ENCODE data around the gene MPPED1.

Gene MPPED1

GRCh38 chr22:43500792-43501785 is 89.3 kb downstream of the MPPED1 start:
- TF ChIP-seq, protein P1, sequence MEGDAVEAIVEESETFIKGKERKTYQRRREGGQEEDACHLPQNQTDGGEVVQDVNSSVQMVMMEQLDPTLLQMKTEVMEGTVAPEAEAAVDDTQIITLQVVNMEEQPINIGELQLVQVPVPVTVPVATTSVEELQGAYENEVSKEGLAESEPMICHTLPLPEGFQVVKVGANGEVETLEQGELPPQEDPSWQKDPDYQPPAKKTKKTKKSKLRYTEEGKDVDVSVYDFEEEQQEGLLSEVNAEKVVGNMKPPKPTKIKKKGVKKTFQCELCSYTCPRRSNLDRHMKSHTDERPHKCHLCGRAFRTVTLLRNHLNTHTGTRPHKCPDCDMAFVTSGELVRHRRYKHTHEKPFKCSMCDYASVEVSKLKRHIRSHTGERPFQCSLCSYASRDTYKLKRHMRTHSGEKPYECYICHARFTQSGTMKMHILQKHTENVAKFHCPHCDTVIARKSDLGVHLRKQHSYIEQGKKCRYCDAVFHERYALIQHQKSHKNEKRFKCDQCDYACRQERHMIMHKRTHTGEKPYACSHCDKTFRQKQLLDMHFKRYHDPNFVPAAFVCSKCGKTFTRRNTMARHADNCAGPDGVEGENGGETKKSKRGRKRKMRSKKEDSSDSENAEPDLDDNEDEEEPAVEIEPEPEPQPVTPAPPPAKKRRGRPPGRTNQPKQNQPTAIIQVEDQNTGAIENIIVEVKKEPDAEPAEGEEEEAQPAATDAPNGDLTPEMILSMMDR (conservative IDR thresholded peaks at IDR 0.05; ENCODE audit: control insufficient read depth, insufficient read depth, low read depth, low read length) = no peak
- no peak overlapping the region for H3K4me3 ChIP-seq (ENCODE audit: control insufficient read depth, low read depth, low read length)

DNA sequence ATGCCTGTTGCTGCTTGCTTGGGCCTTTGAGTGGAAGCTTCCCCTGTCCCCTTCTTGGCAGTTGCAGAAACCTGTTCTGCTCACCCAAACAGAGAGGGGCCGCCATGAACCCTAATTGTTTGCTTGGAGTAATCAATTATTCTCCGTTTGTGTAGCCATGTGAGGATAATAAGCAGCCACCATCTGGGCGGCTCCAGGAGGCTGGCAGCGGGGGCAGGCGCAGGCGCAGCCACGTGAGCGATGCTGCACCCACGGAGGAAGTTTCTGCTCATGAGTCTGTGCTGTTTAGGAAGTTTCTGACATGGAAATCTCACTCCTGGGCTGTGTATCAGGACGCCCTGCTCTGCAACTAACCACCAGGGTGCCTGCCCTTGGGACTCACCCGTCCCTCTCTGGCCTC is 90.1 kb downstream of the MPPED1 start:
- TF ChIP-seq, protein P1 (conservative IDR thresholded peaks at IDR 0.05; ENCODE audit: control insufficient read depth, insufficient read depth, low read depth, low read length) = no peak
- no peak for DNase-seq (ENCODE audit: low read depth)
- no peak overlapping the region for H3K4me3 ChIP-seq (ENCODE audit: control insufficient read depth, low read depth, low read length)

More at GRCh38 chr22:43500792-43501785, 89.3 kb downstream of the MPPED1 start:
- DNase-seq (ENCODE audit: low read depth) = no peak

DNA sequence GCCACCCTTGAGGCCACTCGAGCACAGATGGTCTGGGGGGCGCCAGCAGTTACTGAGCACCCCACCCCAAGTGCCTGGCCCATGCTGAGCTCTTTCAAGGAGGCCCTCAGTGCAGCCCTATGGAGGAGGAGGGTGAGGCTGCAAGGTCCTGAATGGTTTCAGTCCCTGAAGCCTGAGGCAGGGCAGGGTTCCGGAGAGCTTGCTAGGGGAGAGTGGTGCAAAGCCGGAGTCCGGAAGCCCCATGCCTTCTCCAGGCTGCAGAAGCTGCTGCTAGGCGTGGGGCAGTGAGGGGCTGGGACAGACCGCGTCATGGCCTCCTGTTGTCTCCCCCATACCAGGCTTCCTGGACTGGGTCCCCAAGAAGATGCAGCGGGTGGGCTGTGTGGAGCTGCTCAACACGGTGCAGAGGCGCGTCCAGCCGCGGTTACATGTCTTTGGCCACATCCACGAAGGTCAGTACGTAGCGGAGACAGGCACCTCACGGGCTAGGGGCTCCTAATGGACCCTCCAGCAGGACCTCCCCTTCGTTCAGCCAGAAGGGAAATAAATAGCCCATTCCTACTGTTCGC is 90.6 kb downstream of the MPPED1 start:
- DNase-seq (ENCODE audit: low read depth) = no peak
- no peak overlapping the region for H3K4me3 ChIP-seq (ENCODE audit: control insufficient read depth, low read depth, low read length)
- TF ChIP-seq, protein P1 (conservative IDR thresholded peaks at IDR 0.05; ENCODE audit: control insufficient read depth, insufficient read depth, low read depth, low read length) = no peak

DNA sequence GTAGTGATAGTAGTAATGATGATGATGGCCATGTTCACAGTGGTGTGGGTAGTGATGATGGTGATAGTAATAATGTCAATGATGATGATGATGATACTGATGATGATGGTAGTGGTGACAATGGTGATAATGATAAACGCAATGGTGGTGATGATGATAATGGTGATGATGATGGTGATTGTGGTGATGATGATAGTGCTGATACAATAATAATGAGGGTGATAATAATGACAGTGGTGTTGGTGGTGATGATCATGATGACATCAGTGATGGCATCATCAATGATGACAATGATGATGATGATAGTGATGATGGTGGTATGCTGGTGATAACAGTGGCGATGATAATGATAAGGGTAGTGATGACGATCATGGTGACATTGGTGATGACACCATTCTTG is 92.3 kb downstream of the MPPED1 start:
- H3K4me3 ChIP-seq (ENCODE audit: control insufficient read depth, low read depth, low read length) = no peak overlapping the region
- DNase-seq (ENCODE audit: low read depth) = no peak
- TF ChIP-seq, protein P1 (conservative IDR thresholded peaks at IDR 0.05; ENCODE audit: control insufficient read depth, insufficient read depth, low read depth, low read length) = no peak

DNA sequence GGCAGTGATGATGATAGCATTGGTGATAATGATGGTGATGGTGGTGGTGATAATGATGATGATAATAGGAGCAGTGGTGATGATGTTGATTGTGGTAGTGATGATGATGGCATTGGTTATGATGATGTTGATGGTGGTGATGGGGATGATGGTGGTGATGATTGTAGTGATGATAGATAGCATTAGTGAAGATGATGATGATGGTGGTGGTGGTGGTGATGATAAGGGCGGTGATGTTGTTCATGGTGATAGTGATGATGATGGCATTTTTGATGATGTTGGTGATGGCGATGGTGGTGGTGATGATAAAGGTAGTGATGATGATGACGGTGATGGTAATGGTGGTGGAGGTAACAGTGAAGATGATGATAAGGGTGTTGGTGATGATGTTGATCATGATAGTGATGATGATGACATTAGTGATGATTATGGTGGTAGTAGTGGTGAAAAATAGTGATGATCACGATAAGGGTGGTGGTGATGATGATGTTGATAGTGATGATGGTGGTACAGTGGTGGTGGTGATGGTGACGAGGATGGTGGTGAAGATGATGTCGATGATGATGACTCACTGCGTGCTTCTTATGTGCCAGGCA is 93.0 kb downstream of the MPPED1 start:
- H3K4me3 ChIP-seq (ENCODE audit: control insufficient read depth, low read depth, low read length) = no peak overlapping the region
- no peak for DNase-seq (ENCODE audit: low read depth)
- TF ChIP-seq, protein P1 (conservative IDR thresholded peaks at IDR 0.05; ENCODE audit: control insufficient read depth, insufficient read depth, low read depth, low read length) = no peak

DNA sequence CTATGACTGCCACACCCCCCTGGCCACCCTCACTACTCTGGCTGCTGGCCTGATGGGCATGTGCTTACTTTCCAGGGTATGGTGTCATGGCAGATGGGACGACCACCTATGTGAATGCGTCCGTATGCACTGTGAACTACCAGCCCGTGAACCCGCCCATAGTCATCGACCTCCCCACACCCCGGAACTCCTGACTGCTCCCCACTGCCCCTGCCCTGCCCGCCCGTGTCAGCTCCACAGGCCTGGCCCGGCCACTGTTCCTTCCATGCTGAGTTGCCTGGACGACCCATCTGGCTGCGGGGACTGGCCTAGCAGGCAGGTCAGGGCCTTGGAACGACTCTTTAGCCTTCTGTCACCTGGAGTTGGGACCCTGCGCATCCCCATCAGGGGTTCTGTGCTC is 93.6 kb downstream of the MPPED1 start:
- TF ChIP-seq, protein P1 (conservative IDR thresholded peaks at IDR 0.05; ENCODE audit: control insufficient read depth, insufficient read depth, low read depth, low read length) = no peak
- DNase-seq (ENCODE audit: low read depth) = no peak
- no peak overlapping the region for H3K4me3 ChIP-seq (ENCODE audit: control insufficient read depth, low read depth, low read length)

All from fibroblast of mammary gland (primary cell).